A673 (cell line): ENCODE results near the gene LAMA4. TPM values are rescaled to one million over a fixed set of nuclear protein-coding genes. Genes with fewer than 3 reads are reported as not detected.

Experiments
- BruUV-seq: library from RNA; stranded (reverse); fragments of 400-500 nt; replicated peaks from 2 replicates; lab custom pipeline; 2021; lab: Mats Ljungman, UMichigan
- CTCF ChIA-PET: fragments of 300-600 bp; sonication (Branson Sonifier 250); formaldehyde crosslinking; loops from one replicate; lab custom pipeline; 2022; ENCODE audit warnings: antibody characterized with exemption; lab: Charles Lee
- POLR2A ChIA-PET: fragments of 300-600 bp; sonication (Branson Sonifier 250); formaldehyde crosslinking; loops from one replicate; lab custom pipeline; 2022; ENCODE audit warnings: antibody characterized with exemption; ENCODE audit not compliant: low non-redundant PET; lab: Charles Lee
- DNase-seq: peaks from one replicate; pipeline ENCODE4 v3.0.0-alpha.2; 2015; ENCODE audit warnings: low spot score
- H3K27ac ChIP-seq: fragments of 200-600 bp; sonication (generic); 2 replicates; pipeline ENCODE4 v1.5.1; 2016; ENCODE audit warnings: mixed run types, low read depth, mild to moderate bottlenecking, mixed read lengths, antibody characterized with exemption, low read length; ENCODE audit not compliant: poor library complexity, severe bottlenecking
- H3K27me3 ChIP-seq: fragments of 200-600 bp; sonication (generic); replicated peaks from 2 replicates; pipeline ENCODE4 v1.6.1; 2017; ENCODE audit warnings: mixed run types, low read depth, mild to moderate bottlenecking, mixed read lengths, antibody characterized with exemption, low read length; ENCODE audit not compliant: insufficient read depth, poor library complexity
- H3K36me3 ChIP-seq: fragments of 200-600 bp; sonication (generic); 2 replicates; pipeline ENCODE4 v1.6.1; 2016; ENCODE audit warnings: mixed run types, mild to moderate bottlenecking, mixed read lengths, antibody characterized with exemption, low read length; ENCODE audit not compliant: insufficient read depth, poor library complexity, severe bottlenecking
- H3K4me1 ChIP-seq: fragments of 200-600 bp; sonication (generic); 2 replicates; pipeline ENCODE4 v1.6.1; 2017; ENCODE audit warnings: mixed run types, mild to moderate bottlenecking, mixed read lengths, antibody characterized with exemption, low read length; ENCODE audit not compliant: insufficient read depth, poor library complexity, severe bottlenecking
- H3K4me3 ChIP-seq: fragments of 200-600 bp; sonication (generic); 2 replicates; pipeline ENCODE4 v1.5.1; 2016; ENCODE audit warnings: low read depth, mixed run types, mild to moderate bottlenecking, mixed read lengths, low read length; ENCODE audit not compliant: poor library complexity, severe bottlenecking
- H3K9me3 ChIP-seq: fragments of 200-600 bp; sonication (generic); 2 replicates; pipeline ENCODE4 v1.6.1; 2016; ENCODE audit warnings: mixed run types, low read depth, mild to moderate bottlenecking, mixed read lengths, antibody characterized with exemption, low read length; ENCODE audit not compliant: poor library complexity, severe bottlenecking
- CTCF ChIP-seq: fragments of 300-800, 200-600 bp; sonication (generic); conservative IDR thresholded peaks from 2 replicates; pipeline ENCODE4 v1.5.1; 2017; ENCODE audit warnings: low read depth, mild to moderate bottlenecking, antibody characterized with exemption, low read length, moderate library complexity, mixed read lengths
- EZH2 ChIP-seq: fragments of 200-600 bp; sonication (generic); IDR thresholded peaks from 2 replicates; pipeline ENCODE4 v1.6.1; 2017; ENCODE audit warnings: borderline replicate concordance, low read depth, mild to moderate bottlenecking, mixed read lengths, antibody characterized with exemption, low read length; ENCODE audit not compliant: poor library complexity, severe bottlenecking
- intact Hi-C: fragments of 100-400 bp; cut with micrococcal nuclease; formaldehyde crosslinking; loops from one replicate; pipeline ENCODE4 v1.10.0; 2022; ENCODE audit not compliant: unreplicated experiment
- total RNA-seq: library from RNA; stranded (reverse); gene quantifications from 2 replicates; pipeline ENCODE4 v1.2.3, GENCODE V29; 2021

LAMA4 gene
- total RNA-seq, 1 experiment from 2014 or later = 1.2 TPM

DNA sequence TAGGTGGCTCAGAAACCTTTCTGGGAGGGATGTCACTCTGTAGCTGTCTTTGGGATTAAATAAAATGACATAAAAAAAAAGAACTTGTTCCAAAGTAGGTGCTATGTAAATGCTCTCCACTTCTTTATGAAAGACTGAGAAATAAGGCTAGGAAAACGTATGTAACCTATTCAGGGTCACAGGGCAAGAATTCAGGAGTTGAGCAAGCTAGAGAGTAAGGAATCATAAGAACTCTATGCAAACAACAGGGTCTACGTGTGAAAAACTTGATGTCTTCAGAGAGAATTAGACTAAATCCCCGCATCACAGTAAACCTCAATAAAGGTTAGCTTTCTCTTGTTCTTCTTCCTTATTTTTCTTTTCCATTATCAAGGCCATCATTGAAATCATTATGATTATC is 59.2 kb downstream of the LAMA4 start:
- ChIA-PET CTCF (no interaction called here), POLR2A (no interaction called here)
- BruUV-seq = no TSS peak
- H3K4me3 ChIP-seq = no peak overlapping the region
- TF ChIP-seq CTCF (no peak), EZH2 (no peak)
- no peak for DNase-seq
- H3K4me1 ChIP-seq = no peaks in the 10 kb centered on the region
- H3K9me3 ChIP-seq = no peaks in the 10 kb centered on the region
- H3K36me3 ChIP-seq = no peaks in the 10 kb centered on the region
- intact Hi-C loops = no loop called here
- H3K27ac ChIP-seq = no peak overlapping the region
- H3K27me3 ChIP-seq = no peaks in the 10 kb centered on the region

- intact Hi-C loops = no loop called here
- POLR2A ChIA-PET = no interaction called here
- Histone ChIP-seq H3K27me3 (no peaks in the 10 kb centered on the region), H3K4me1 (no peaks in the 10 kb centered on the region), H3K36me3 (no peaks in the 10 kb centered on the region), H3K4me3 (no peak overlapping the region), H3K9me3 (no peaks in the 10 kb centered on the region), H3K27ac (no peak overlapping the region)
- no TSS peak for BruUV-seq
- CTCF ChIA-PET = no interaction called here
- TF ChIP-seq EZH2 (no peak), CTCF (no peak)
- DNase-seq = no peak
These were observed 59.9 kb downstream of the LAMA4 start for GRCh38 chr6:112194511-112194910.

DNA sequence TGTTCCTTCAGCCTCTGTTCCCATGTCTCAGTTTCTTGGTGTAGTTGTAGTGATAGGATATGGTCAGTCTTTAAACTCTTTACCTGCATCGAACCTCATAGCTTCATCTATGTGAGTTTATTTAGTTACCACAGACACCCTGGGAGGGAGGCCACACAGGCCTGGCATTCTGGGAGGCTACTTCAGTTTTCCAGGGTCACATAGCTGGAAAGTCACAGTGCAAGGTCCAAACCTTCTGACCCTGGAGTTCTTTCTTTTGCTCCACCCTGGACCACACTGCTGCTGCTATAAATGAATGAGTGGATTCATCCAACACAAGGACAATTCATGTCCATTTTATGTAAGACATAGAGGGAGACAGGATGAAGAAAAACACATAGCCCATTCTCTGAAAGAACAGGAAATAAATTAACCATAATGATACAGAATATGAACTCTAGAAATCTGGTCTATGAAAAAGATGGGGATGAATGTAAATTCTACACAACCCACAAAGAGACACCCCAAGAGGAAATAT is 60.8 kb downstream of the LAMA4 start:
- TF ChIP-seq EZH2 = no peak
- TF ChIP-seq CTCF = no peak
- no peak overlapping the region for H3K27ac ChIP-seq
- H3K4me1 ChIP-seq = no peaks in the 10 kb centered on the region
- DNase-seq = no peak
- H3K4me3 ChIP-seq = no peak overlapping the region
- ChIA-PET CTCF (no interaction called here), POLR2A (interaction anchor here (0.6 kb wide), 1 partner anchor 16 kb away, joined by 3 read pairs; no protein-coding TSS in a partner anchor)
- intact Hi-C loops = no loop called here
- H3K27me3 ChIP-seq = no peaks in the 10 kb centered on the region
- no peaks in the 10 kb centered on the region for H3K9me3 ChIP-seq
- H3K36me3 ChIP-seq = no peaks in the 10 kb centered on the region
- no TSS peak for BruUV-seq
